M059J (cell line): ENCODE results near the gene PBLD. TPM values are rescaled to one million over a fixed set of nuclear protein-coding genes. Genes with fewer than 3 reads are reported as not detected.
"Not testable (repeated sequence)": the region's sequence is repeated elsewhere in the genome, so short reads cannot be mapped to it uniquely, and the experiment has no call there.

Experiments used
- DNase-seq: peaks from one replicate; pipeline ENCODE4 v3.0.0-alpha.2; 2012; ENCODE audit warnings: low read depth
- total RNA-seq: library from RNA; depleted of rRNA; stranded (reverse); fragments of >200 nt; shearing (Covaris generic); gene quantifications from 2 replicates; pipeline ENCODE4 v1.2.3, GENCODE V29; 2014

PBLD gene
- total RNA-seq, 1 experiment from 2014 or later = 9.1 TPM

DNA sequence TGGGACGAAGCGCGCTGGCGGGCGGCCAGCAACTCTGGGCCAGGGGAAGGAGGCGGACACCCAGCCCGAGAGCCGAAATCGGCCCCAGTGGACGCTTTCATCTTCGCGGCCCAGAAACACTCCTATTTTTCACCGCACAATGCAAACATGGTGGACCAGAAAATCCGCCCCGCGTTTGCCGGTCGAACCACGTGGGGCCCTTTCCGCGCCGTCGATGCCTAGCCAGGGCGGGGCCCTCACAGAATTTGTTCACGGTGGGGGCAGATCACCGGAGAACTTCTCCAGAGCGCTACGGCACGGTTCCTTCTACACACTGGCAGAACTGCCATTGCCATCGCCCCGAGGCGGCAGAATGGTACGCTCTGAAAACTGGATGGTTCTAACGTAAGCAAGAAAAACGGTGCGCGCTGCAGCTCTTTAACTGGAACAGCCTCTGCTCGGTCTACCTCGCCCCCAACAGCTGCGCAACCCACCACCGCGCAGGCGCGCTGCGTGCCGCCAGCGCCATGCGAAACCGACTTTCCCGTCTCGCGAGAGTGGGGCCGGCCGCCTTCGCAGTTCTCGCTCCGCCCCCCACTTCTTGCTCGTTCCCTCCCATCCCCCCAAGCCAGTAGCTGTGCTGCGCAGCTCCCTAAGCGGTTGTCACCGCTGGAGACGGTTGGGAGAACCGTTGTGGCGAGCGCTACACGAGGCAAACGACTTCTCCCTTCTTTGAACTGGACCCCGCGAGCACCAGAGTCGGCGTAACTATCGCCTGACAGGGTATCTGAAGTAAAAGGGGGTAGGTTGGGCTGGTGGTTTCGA is 1.1 kb downstream of the PBLD start, which contains the start of gene HNRNPH3:
HNRNPH3 (plus strand) TSS at position 610 of the 804 bp plus-strand sequence. CDS start 5,158 bp downstream, outside the sequence.
- DNase-seq = peak; percentile 94

DNA sequence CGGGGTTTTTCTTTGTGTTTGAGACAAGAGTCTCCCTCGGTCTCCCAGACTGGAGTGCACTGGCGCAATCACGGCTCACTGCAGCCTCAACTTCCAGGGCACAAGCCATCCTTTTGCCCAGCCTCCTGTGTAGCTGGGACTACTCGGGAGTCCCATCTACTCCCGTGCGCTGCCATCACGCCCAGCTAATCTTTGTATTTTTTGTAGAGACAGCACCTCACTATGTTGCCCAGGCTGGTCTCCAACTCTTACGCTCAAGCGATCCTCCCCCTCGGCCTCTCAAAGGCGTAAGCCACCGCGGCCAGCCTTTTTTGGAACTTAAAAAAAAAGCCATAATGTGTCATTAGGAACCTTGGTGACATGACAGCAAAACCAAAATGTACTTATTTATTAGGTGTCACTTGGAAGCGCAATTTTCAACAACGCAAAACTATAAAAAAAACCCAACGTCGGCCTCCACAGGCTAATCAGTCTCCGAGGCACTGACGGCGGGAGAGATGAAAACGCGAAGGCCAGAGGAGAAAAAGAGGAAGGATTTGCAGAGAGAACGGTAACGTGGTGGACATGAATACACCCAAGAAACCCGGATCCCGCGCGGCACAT is 1.8 kb downstream of the PBLD start:
- peak; percentile 42 for DNase-seq

- DNase-seq = no peak
Observed at GRCh38 chr10:68329506-68329861, 3.2 kb downstream of the PBLD start.

DNA sequence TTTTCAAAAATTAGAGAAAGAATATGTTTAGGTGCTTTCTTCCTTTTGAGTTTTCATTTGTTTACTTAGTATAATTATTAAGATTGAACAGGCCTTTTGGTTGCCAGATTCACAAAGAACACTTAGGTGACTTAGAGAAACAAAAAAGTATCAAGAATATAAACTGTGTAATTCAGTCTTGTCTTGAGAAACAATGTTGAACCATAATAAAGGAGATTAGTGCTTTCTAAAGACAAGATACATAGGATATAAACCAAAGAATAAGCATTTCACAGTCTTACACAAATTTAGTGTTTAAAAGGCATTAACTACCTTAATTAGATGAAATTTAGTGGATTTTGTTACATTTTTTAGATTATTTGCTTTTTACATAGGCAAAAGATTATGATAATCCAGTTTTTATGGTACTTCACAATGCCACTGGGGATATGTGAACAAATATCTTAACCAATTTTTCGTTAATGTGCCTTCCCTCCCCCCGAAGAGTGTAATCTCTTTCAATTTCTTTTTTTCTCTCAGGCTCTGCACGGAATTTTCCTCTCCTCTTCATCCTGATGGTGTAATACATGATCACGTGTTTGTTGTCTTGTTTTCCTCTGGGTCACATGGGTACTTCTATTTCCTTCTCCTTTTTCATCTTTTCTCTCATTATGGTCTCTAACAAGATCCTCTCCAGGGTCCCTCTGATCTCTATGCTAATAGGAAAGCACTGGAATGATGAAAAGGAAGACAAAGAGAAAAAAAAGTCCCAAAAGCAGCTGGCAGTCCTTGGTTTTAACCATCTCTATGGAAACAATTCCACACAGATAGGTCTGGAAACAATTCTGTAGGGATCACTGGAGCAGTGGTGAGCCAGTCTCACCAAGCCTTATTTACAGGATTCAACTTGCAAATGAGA is 4.6 kb downstream of the PBLD start:
- DNase-seq = peak; percentile 86

- not testable (repeated sequence) for DNase-seq
Observed at GRCh38 chr10:68324396-68324795, 8.3 kb downstream of the PBLD start.

DNA sequence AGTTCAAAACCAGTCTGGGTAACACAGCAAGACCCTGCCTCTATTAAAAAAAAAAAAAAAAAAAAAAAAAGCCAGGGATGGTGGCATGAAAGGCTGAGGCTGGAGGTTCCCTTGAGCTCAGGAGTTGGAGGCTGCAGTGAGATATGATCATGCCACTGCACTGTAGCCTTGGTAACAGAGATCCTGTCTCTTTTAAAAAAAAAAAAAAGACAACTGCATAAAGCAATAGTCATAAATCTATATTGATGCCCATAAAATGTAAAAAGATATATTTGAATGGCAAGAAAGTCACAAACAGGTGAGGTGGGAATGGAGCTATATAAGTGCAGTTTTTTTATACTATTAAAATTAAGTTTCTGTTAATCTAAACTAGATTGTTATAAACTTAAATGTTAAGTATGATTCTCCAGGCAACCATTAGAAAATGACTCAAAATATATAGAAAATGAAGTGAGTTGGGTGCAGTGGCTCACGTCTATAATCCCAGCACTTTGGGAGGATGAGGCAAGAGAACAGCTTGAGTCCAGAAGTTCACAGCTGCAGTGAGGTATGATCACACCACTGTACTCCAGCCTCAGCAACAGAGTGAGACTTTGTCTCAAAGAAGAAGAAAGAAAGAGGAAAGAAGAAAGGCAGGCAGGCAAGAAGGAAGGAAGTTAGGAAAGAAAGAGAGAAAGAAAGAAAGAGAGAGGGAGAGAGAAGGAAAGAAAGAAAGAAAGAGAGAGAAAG is 14.2 kb downstream of the PBLD start:
- DNase-seq = no peak

- no peak for DNase-seq
Observed at GRCh38 chr10:68315582-68315981, 17.1 kb downstream of the PBLD start.

DNA sequence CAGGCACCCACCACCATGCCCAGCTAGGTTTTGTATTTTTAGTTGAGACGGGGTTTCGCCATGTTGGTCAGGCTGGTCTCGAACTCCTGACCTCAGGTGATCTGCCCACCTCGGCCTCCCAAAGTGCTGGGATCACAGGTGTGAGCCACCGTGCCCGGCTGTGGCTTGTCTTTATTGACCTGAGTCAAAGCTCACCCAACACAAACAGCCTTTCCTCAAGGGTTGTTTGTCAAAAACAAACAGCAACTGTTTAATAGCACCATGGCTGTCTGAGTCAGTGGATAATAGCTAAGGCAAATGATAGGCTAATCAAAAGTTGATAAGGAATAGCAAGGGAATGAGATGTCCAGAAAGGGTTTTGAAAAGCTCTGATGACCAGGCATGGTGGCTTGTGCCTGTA is 17.8 kb downstream of the PBLD start:
- DNase-seq = not testable (repeated sequence)

DNA sequence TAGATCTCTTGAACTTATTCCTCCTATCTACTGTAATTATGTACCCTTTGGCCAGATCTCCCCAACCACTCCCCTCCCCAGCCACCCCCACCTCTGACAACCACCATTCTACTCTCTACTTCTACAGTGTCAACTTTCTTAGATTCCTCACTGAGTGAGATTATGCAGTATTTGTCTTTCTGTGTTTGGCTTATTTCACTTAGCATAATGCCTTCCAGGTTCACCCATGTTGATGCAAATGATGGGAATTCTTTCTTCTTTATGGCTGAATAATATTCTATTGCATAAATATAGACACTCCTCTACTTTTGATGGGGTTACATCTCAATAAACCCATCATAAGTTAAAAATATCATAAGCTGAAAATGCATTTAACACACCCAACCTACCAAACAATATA is 22.2 kb downstream of the PBLD start:
- no peak for DNase-seq

DNA sequence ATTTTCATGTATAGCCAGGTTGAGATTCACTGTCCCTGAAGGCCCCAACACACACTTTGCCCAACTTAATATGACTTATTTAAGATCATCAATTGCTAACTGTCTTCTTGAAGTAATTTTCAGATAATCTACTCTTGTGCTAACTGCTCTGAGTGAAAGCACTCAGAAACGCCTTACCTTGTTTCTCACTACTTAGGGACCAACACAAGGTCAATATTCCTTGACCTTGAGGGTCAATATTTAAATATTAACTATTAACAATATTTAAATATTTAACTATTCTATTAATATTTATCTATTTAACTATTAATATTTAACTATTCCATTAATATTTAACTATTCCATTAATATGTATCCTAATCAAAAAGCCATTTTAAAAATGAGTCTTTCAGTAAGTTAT is 26.9 kb downstream of the PBLD start:
- DNase-seq = no peak

- no peak for DNase-seq
Observed at GRCh38 chr10:68303849-68304412, 28.8 kb downstream of the PBLD start.

DNA sequence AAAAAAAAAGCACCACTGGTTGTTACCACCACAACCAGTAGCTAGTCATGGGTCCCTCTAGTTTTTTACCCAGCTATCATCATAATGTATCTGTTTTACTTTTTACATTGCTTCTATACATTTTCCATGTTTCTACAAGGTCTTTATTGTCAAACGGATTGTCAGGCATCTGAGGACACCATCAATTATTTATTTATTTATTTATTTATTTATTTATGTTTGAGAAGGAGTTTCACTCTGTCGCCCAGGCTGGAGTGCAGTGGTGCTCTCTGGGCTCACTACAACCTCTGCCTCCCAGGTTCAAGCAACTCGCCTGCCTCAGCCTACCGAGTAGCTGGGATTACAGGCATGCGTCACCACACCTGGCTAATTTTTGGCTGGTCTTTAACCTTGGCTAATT is 29.9 kb downstream of the PBLD start:
- DNase-seq = no peak

DNA sequence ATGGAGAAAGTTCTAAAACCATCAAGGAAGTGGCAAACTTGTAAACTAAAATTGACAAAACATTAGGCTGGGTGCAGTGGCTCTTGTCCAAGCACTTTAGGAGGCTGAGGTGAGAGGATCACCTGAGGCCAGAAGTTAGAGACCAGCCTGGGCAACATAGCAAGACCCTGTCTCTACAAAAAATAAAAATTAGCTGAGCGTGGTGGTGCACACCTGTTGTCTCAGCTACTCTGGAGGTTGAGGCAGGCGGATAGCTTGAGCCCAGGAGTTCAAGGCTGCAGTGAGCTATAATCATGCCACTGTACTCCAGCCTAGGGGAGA is 30.3 kb downstream of the PBLD start:
- no peak for DNase-seq

GRCh38 chr10:68301790-68302502 is 30.8 kb downstream of the PBLD start:
- peak; percentile 63 for DNase-seq

DNA sequence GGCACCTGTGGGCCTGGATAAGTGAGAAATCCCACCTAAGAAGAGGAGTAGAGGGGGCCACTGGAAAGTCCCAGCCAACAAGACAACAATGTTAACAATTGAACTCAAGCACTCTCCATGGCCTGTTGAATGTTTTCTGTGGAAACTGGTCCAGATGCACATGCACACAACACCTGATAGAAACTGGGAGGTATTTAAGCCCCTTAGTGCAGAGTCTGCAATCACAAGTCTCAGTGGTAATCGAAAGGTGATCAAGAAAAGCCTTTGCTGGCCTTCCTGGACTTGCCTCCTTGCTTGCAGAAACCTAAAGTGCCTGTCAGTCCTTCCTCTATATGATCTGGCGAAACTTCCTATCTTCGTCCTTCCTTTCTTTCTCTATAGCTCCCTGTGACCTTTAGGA is 31.4 kb downstream of the PBLD start:
- DNase-seq = no peak

- no peak for DNase-seq
Observed at GRCh38 chr10:68296843-68297663, 35.7 kb downstream of the PBLD start.

- no peak for DNase-seq
Observed at GRCh38 chr10:68290736-68291135, 42.0 kb downstream of the PBLD start.

GRCh38 chr10:68288717-68289116 is 44.0 kb downstream of the PBLD start:
- DNase-seq = no peak

DNA sequence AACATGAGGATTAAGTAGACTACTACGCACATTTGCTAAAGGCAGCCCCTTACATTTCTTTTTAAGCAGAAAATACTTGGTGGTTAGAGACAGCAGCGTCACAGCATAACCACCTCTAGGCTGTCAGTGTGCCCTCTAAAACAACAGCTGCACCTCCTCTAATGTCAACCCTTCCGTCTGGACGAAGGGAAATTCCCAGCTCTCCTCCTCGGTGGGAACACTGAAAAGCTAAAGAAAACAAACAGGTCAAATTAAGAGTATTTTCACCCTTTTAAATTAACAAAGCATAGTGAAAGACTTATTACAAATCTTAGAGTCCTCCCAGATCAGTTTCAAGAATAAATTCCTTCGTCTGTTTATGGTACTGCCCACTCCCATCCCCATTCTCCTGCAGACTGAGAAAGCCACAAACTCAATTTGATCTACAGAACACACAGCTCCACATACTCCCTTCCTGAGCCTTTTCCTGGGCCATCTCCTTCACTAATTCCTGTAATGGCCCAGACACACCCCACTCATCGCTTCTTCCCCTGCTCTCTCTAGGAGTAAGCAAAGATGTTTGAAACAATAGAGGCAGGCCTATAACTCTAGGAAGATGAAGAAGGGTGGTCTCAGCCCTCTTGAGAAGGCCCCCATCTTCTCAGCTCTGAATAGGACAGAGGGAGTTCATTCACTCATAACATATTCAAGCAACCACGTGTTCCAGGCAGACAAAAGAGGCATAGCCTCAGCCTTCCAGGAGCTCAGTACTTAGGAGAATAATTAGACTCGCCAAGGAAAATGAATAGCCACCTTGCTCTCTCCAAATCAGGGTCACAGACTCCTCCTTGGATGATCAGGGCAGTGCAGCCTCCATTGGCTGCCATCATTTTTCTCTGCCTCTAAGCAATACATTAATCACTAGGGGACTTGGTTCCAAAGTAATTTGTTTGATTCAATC is 48.4 kb downstream of the PBLD start:
- DNase-seq = no peak
